HG03159 (cell line): Measurements from ENCODE around the gene LIPK.

Experiments
- ATAC-seq: cut with Tn5 transposase; IDR thresholded peaks from one replicate; pipeline ENCODE4 v1.9.1; 2021; ENCODE audit warnings: mild to moderate bottlenecking, moderate library complexity; ENCODE audit not compliant: unreplicated experiment

The LIPK gene

GRCh38 chr10:88782222-88782621 lies 76.2 kb downstream of the LIPK start:
- ATAC-seq, result no peak

- ATAC-seq, result no peak
Observed at GRCh38 chr10:88783724-88784123, 77.7 kb downstream of the LIPK start.

GRCh38 chr10:88786032-88786770 lies 80.2 kb downstream of the LIPK start:
- no peak for ATAC-seq

DNA sequence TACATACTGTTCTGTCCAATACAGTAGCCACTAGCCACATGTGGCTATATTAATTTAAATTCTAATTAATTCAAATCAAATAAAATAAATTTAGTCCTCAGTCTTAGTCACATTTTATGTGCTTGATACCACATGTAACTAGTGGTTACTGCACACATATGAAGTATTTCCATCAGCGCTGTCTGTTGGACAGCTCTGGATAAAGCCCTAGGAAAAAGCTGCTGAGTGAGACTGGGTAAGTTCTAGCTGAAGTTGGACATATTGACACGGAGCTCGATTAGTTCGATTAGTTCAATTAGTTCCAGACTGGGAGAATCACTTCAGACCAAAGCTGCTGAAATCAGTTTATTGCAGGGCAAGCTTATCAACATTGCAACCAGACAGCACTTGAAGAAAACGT lies 81.4 kb downstream of the LIPK start:
- ATAC-seq, result no peak

DNA sequence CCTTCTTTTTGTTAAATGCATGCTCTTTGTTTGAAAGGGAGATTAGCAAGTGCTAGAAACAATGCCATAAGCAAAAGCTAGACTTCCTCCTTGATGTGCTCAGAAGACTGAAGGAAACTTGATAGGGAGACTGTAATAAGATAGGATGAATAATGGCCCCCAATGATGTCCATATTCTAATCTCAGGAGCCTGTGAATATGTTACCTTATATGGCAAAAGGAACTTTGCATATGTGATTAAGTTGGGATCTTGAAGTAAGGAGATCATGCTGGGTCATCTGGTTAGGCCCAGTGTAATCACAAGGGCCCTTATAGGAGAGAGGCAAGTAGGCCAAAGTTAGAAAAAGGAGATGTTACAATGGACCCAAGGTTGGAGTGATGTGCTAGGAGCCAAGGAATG lies 82.9 kb downstream of the LIPK start:
- ATAC-seq, result no peak

DNA sequence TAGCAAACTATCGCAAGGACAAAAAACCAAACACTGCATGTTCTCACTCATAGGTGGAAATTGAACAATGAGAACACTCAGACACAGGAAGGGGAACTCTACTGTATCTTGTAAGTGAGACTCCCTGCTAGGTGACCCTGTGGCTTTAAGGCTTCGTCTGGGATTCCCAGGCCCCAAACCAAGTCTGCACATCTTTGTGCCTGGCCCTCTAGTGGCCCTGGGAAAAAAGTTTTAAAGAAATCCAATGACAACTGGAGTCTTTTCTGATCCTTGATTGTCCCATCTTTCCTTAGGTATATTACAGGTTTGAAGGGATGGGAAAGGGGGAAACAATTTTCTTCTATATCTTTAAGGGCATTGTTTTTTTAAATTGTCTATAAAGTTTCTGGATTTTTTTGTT lies 85.9 kb downstream of the LIPK start:
- ATAC-seq, result no peak

DNA sequence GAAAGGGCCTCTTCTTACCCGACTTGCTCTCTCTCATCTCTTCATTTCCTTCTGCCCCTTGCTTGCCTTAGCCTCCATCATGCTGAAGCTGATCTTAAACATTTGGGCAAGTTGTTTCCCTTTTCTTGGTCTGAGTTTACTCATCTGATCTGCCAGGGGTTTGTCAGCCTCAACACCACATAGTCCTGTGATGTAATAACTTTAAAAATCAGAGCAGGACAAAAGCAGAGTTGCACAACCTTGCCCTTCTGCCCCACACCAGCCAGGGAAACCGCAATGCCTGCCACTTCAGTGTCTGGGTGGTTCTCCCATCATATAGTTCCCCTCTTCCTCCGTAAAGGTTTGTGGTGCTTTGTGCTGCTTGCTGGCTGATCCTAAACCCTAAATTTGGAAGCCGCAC lies 86.6 kb downstream of the LIPK start:
- ATAC-seq, result no peak

GRCh38 chr10:88793712-88794299 lies 87.8 kb downstream of the LIPK start:
- ATAC-seq, result no peak

GRCh38 chr10:88794731-88795130 lies 88.7 kb downstream of the LIPK start:
- ATAC-seq, result no peak

DNA sequence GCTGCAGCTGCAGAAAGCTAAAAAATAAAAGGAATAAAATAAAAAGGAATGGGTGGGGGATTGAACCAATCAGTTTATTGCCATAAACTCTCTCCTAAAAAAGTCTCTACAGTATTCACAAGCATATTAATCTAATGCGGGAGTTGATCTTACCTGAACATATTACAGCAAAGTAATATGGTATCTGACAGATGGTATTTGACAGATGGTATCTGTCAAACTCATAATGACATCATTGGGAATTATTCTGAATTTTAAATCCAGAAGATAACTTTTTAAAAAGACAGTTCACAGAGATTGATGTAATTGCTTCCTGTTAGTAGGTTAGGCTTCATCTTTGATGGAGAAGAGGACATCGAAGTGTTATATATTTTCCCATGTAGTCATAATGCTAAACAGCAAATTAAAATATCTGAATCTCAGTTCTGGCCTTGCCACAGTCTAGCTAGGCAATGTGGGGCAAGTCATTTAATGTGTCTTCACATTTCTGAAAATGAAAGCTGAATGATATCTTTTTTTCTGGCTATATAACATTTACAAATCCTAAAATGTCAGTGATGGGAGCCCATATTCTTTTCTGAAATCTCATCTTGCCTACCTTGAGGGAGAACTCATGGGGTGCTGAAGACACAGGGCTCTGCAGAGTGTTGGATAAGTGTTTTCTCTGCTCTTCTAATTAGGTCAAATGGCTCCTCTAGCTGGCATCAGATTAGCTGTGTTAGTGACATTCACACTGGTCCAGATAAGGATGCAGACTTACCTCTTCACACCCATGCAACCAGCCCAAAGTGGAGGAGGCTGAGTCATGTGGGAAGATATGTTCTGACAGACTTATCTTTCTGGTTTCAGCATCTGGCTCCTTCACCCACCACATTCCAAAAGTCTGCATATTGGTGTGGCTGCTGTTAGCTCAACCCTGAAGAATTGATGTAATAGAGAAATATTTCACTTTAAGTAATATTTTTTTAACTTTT lies 94.4 kb downstream of the LIPK start:
- ATAC-seq, result no peak
